ENCODE data around the gene LMAN1L.

LMAN1L gene

GRCh38 chr15:74863239-74864056 lies 50.8 kb downstream of the LMAN1L start:
- TF ChIP-seq, protein P1, sequence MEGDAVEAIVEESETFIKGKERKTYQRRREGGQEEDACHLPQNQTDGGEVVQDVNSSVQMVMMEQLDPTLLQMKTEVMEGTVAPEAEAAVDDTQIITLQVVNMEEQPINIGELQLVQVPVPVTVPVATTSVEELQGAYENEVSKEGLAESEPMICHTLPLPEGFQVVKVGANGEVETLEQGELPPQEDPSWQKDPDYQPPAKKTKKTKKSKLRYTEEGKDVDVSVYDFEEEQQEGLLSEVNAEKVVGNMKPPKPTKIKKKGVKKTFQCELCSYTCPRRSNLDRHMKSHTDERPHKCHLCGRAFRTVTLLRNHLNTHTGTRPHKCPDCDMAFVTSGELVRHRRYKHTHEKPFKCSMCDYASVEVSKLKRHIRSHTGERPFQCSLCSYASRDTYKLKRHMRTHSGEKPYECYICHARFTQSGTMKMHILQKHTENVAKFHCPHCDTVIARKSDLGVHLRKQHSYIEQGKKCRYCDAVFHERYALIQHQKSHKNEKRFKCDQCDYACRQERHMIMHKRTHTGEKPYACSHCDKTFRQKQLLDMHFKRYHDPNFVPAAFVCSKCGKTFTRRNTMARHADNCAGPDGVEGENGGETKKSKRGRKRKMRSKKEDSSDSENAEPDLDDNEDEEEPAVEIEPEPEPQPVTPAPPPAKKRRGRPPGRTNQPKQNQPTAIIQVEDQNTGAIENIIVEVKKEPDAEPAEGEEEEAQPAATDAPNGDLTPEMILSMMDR (IDR thresholded peaks at IDR 0.05; ENCODE audit: borderline replicate concordance, insufficient read depth, low read depth, low read length) = no peak
- H3K4me3 ChIP-seq (ENCODE audit: low read depth, low read length) = no peak overlapping the region

DNA sequence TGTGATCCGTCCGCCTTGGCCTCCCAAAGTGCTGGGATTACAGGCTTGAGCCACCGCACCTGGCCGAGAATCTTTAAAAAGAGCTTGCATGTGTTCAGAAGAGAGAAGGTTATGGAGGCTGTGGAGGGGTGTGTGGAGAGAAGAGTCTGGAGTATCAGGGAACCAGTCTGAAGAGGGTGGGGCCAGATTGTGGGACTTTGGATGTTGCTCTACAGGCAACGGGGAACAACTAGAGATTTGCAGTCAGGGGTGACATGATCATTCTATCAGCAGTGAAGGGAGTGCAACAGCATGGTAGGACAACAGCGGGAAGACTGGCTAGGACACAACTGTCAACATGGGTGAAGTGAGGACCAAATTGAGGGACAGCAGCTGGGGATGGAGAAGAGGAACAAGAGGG lies 51.7 kb downstream of the LMAN1L start:
- H3K4me3 ChIP-seq (ENCODE audit: low read depth, low read length) = no peak overlapping the region
- TF ChIP-seq, protein P1 (IDR thresholded peaks at IDR 0.05; ENCODE audit: borderline replicate concordance, insufficient read depth, low read depth, low read length) = no peak

DNA sequence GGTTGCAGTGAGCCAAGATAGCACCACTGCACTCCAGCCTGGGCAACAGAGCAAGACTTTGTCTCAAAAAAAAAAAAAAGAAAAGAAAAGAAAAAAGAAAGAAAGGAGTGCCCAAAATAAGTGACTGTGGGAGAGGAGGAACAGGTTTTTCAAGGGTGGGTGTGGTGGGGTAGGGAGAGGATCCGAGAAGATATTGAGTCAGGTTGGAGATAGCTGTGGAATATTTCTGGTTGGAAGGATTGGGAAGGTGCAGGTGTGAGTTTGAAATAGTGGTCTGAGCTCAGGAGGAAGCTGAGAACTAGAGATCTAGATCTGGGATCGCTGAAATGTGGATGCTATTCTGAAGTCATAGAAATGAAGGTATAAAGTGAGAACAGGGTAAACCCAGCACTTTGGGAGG lies 52.7 kb downstream of the LMAN1L start:
- H3K4me3 ChIP-seq (ENCODE audit: low read depth, low read length) = no peak overlapping the region
- TF ChIP-seq, protein P1 (IDR thresholded peaks at IDR 0.05; ENCODE audit: borderline replicate concordance, insufficient read depth, low read depth, low read length) = no peak

GRCh38 chr15:74866090-74866489 lies 53.5 kb downstream of the LMAN1L start:
- TF ChIP-seq, protein P1 (IDR thresholded peaks at IDR 0.05; ENCODE audit: borderline replicate concordance, insufficient read depth, low read depth, low read length) = no peak
- H3K4me3 ChIP-seq (ENCODE audit: low read depth, low read length) = no peak overlapping the region

- TF ChIP-seq, protein P1 (IDR thresholded peaks at IDR 0.05; ENCODE audit: borderline replicate concordance, insufficient read depth, low read depth, low read length) = no peak
- H3K4me3 ChIP-seq (ENCODE audit: low read depth, low read length) = no peak overlapping the region
These were observed 54.9 kb downstream of the LMAN1L start for GRCh38 chr15:74867466-74868038.

- TF ChIP-seq, protein P1 (IDR thresholded peaks at IDR 0.05; ENCODE audit: borderline replicate concordance, insufficient read depth, low read depth, low read length) = no peak
- H3K4me3 ChIP-seq (ENCODE audit: low read depth, low read length) = no peak overlapping the region
These were observed 55.4 kb downstream of the LMAN1L start for GRCh38 chr15:74868059-74868458.

GRCh38 chr15:74869372-74869725 lies 56.7 kb downstream of the LMAN1L start:
- TF ChIP-seq, protein P1 (IDR thresholded peaks at IDR 0.05; ENCODE audit: borderline replicate concordance, insufficient read depth, low read depth, low read length) = no peak
- peak overlapping the region; percentile 55 for H3K4me3 ChIP-seq (ENCODE audit: low read depth, low read length)

All from GM12875 (cell line).